ENCODE data around the gene CRB2.
"Not testable (repeated sequence)": the region's sequence is repeated elsewhere in the genome, so short reads cannot be mapped to it uniquely, and the experiment has no call there.

CRB2 gene

DNA sequence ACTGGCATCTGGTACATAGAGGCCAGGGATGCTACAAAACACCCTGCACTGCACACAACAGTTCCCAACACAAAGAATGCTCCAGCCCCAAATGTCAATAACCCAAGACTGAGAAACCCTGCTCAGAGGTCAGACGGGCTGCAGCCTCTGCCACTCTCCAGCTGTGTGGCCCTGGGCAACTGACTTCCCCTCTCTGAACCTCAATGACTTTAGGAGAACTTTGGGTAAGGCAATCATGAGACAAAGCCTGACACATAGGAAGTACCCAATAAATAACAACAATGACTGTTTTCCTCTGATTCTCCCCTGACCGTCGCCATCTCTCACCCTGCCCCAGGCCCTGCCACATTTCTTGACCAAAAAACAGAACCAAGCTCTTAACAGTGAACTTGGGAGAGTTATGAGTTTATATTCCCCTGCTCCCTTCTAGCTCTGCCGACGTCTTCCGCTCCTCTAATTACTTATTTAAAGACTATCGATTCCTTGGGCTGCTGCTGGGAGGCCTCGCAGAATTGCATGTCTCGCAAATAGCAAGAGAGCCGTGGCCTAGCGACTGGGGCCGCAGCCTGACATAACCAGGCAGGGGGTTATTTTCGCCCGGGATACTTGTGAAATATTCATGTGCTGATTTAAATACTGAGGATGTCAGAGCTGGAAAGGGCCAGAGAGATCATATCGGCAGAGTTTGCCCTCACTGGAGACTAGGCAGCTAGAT is 24.5 kb upstream of the CRB2 start:
- DNase-seq, result peak; percentile 46

DNA sequence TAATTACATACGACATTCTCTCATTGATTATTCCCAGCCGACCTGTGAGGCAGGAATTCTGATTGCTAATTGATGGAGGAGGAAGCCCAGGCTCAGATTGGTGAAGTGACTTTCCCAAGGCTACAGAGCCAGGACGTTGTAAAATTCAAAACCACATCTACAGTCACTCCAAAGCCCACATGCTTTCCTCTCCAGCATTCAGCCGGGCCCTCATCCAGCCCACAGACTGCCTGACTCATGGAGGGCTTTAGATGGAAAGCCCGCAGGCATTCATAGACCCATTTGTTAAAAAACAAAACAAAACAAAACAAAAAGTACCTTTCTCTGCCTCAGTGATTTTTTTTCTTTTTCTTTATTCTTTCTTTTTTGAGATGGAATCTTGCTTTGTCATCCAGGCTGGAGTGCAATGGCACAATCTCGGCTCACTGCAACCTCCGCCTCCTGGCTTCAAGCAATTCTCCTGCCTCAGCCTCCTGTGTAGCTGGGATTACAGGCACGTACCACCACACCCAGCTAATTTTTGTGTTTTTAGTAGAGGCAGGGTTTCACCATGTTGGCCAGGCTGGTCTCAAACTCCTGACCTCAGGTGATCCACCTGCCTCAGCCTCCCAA is 22.8 kb upstream of the CRB2 start:
- not testable (repeated sequence) for DNase-seq

DNA sequence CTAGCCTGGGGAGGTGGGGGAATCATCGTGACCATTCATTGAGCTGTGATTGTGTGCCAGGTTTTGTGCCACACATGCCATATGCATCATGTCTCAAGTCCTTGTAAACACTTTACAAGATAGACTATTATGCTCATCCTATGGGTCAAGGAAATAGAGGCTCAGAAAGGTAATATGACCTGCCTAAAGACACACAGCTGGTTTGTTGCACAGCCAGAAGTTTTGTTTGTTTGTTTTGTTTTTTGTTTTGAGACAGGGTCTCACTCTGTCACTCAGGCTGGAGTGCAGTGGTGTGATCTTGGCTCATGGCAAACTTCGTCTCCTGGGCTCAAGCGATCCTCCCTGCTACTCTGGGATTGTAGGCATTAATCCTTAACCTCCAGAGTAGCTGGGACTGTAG is 21.4 kb upstream of the CRB2 start:
- no peak for DNase-seq

DNA sequence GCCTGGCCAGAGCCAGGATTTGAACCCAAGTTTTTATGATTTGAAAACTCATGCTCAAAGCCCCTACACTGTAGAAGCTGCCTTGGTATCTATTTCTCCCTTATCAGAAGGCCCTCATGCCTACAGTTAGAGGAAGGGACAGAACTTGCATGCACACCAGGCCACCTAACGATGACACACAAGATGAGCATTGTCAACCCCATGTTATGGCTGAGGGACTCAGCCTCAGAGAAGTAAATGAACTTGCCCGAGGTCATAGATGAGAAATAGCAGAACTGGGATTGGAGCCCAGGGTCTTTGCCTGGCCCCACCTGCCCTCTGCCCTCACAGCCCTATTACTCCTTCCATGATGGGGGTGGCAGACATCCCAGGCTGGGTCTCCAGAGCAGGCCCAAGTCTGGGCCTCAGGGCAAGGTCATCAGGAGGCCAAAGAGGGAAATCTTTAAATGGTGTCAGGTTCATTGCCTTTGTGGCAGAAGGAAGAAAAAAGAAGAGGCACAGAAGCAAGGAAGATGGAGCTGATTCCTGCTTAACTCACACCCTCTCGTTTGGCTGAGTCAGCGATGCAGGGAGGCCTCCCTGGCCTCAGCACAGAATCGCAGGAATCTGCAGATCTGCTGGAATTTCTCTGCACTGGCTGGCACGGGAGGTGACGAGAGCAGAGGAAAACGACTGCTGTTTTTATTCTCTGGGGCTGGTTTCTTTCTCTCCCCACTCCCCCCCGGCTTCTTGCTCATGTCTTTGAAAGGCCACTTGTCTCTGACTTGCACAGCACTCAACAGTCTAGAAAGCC is 20.6 kb upstream of the CRB2 start:
- DNase-seq, result peak; percentile 81

DNA sequence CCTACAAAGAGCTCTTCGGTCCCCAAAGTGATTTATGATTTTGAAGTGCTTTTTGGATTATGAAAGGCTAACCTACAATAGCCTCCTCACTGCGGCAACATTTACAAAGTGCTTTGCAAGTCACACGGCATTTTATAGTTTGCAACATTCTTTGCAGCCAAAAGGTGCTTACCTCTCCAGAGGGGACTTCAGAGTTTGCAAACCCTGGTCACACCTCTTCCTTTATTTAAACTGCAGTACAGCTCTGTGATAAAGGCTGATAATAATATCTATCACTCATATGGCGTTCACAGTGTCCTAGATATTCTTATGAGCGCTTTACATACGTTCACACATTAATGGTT is 20.0 kb upstream of the CRB2 start:
- DNase-seq, result no peak

DNA sequence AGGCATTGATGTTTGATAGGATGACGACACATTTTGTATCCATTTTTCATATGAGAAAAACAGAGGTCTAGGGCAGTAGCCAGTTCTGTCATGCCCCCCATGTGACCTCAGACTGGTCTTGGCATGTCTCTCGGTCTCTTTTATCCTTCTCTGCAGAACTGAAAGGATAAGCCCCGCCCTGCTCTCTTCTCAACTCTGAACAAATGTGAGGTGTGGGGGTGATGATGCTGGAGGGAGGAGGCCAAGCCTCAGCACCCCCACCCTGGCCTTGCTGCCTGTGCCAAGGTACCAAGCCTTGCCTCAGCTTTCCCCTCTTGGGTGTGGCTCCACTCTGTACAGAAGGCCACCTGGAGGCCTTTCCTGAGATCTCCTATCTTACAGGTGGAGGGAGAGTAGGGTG is 19.5 kb upstream of the CRB2 start:
- DNase-seq, result no peak

DNA sequence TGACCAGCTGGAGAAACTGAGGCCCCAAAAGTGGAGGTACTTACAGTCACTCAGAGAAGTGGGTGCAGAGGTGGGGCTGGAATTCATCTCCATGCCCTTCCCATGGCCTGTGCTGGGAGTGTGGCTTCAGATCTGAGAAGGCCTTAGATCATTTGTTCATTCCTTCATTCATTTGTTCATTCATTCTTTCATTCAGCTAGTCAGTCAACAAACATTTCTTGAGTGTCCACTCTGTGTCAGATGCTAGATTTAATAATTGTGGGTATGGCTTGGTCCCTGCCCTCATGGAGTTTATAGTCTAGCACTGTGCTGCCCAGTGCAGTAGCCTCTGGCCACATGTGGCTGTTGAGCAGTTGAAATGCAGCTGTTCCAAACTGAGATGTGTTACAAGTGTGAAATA is 19.0 kb upstream of the CRB2 start:
- DNase-seq, result no peak

DNA sequence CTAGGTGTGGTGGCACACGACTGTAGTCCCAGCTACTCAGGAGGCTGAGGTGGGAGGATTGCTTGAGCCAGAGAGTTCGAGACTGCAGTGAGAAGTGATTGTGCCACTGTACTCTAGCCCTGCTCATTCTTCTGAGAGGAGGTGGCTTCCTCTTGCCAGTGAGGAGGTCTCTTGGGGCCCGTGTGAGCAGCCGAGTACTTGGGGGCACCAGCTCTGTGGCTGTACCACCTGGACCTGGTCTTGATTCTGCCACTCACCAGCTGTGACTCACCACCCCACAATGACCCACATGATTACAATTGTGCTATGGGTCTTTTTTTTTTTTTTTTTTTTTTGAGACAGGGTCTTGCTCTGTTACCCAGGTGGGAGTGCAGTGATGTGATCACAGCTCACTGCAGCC is 18.0 kb upstream of the CRB2 start:
- DNase-seq, result no peak

DNA sequence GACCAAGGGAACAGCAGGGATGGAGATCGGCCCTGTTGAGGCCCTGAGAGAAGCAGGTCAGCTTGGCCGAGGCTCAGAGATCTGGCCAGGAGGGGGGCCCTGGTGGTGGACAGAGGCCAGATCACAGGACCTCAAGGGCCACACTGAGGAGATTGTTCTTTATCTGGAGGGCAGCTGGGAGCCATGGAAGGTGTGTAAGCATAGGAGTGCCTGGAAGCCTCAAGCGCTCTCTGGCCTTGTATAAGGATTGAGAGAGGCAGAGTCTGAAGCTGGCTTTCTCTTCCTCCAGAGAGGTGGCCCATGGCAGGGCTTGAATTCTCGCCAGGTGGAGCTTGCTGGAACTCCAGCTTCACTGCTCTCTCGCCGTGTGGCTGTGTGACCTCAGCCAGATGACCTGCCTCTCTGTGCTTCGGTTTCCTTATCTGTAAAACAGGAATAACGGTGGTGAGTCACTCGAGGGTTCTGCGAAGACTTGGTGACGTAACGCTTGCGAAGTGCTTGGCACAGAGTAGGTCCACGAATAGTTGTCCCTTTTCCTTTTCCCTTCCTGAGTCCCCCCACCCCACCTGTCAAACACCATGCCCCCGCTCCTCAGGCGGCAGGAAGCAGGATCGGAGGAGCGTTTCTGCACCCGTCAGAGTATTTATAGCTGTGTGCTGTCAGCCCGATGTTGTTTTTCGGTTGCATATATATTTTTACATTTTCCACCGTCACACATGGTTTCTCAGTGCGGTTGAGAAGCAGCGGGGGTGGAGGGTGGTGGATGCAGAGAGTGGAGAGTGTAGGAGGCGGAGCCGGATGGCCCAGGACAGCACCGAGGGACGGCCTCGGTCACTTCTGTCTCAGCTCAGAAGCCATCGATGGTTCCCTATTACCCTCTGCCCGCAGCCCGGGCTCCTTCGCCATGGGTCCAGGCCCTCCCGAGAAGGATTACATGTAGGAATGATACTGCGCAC is 17.0 kb upstream of the CRB2 start:
- DNase-seq, result no peak

DNA sequence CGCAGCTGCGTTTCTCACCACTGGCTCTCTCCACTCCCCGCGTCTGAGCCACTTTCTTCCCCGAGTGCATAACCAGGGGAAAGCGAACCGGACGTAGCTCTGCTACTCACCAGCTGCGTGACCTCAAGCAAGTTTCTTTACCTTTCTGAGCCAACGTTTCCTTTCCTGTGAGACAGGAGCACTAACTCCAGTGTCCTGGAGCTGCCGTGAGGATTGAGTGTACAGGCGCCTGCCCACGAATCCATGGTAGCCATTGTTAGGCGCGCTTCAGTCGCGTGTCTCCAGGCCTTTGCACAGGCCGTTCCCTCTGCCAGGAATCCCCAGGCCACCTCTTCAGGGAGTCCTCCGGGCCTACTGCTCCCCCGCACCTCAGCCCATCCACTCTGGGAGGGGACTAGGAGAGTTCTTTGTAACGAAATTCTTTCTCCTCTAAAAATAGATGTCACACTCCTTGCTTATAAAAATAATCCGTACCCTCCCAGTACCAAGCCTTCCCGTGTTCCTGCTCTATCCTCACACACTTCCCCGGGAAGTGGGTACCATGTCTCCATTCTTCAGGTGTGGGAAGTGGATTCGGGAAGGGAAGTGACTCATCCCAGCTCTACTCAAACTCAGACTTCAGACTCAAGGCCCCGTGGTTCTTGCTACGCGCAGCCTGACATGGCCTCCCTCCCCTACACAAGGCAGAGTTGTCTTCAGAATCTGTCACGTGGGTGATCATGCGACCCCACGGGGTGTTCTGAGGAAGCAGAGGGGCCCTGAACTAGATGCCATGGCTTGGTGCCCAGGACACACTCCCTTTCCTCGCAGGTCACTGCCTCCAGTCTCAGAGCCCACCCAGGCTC is 16.1 kb upstream of the CRB2 start:
- no peak for DNase-seq

DNA sequence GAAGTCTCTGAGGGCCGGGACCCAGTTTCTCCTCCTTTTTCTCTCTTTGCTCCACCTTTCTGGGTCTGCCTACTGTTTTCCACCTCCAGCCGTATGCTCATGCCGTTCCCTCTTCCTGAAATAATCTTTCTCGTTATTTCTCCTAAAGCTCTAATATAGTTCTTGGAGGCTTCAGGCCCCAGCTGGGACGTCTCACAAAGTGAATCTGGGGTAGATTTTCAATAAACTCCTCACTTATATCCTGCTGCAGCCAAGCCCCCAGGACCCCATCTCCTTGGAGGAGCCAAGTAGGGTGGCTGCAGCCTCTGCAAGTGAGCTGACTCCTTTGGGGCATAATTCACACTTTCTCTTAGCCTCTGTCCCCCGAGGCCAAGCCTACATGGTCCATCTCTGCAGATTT is 14.2 kb upstream of the CRB2 start:
- DNase-seq, result no peak

DNA sequence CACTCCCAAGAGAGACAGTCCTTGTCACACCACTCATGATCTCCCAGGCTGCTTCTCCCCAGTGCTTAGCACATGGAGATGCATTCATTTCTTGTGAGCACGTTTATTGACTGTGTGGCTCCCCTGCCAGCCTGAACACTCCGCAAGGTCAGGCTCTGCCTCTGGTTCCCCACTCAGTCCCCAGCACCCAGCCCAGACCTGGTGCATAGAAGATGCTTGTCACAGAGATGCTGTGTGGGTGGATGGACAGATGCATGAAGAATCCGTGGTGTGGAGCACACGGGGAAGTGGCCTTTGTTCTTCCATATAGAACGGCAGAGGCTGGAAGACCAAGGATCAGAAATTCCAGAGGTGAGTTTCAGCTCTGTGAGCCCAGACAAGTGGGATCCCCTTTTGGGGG is 13.8 kb upstream of the CRB2 start:
- no peak for DNase-seq

DNA sequence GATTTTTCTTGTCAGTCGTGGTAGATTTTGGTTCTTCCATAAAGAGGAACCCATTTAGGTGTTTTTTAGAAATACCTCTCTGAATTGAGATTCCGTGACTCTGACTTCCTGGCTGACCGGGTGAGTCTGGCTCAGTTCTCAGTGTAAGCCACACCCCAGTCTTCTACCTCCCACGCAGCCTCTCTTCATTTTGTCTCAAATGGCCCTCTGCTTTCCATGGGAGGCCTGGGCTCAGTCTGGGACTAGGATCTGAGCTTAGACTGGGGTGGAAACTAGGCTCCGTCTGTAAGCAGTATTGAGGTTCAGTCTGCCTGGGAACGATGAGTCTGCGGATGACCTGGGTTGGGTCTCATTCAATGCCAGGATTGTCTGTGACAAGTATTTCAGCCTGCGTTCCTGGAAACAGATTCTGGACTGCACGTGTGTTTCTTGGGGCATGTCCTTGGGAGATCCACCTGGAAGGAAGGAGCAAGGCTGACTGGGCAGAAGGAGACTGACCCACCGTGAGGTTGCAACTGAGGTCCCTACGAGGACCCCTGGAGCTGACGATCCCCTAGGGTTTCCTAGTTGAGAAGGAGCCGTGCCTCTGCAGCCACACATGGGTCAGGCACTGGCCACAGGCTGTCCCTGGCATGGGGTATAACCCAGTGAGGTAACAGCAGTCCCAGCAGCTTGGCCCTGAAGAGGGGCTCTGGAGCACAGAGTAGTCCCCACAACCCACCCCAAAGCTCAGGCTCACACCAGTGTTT is 12.4 kb upstream of the CRB2 start:
- no peak for DNase-seq

DNA sequence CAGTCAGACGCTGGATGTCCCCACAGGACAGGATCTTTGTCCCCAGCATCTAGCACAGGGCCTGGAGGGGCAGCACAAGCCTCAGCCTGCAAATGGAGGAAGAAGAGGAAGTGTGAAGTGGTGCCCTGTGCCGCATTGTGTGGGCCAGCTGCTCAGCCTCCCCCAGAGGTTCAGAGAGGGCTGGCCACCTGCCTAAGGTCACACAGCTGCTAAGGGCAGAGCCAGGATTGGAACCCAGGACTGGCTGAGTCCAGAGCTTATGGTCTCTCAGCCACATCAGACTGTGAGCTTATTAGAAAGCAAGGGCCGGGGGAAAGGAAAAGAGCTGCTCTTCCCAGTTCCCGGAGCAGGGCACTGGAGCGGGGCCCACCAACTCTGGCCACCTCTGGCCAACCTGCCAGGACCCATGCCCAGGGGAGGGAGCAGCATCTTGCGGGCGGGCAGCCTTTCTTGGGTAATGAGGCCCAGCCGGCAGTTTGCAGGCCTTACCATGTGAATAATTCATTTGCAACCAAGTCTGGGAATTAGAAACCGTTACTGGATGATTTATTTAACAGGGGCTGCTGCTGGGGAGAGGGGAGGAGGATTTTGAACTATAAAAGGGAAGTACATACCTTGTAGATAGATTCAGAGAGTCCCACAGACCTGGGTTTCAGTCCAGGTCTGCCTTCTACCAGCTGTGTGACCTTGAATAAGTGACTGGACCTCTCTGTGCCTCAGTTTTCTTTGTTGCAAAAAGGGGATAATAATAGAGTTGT is 11.6 kb upstream of the CRB2 start:
- DNase-seq, result no peak

DNA sequence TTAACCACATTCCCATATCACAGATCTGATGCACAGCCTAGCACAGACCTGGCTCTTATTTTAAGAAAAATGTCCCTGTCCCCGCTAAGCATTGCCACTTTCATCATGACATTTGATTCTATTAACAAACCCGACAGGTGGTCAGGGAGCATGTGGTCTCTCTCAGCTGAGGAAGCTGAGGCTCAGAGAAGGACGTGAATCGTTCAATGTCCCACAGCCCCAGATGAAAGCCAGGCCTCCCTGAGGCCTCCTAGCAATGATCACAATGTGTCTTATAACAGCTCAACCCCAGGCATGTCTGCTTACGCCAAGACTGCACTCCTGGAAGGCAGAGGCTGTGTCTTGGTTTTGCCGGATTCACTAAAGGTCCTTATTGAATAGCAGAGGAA is 10.4 kb upstream of the CRB2 start:
- no peak for DNase-seq

DNA sequence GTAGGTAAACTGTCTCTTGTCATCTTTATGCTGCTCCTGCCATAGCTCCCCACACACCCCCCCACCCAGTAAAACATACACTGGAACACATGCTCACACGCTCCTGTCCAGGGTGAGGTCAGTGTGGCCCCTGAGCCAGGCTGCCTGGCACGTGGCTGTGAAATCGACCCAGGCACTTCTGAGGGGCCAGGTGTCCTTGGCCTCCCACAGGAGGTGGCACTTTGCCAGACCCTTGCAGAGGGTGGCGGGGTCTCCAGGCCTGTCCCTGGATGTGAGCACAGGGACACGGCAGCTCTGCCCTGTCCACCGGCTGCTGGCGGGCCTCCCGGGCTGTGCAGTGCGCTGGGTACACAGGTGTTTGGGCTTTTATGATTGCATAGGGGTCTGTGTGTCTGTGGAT is 10.0 kb upstream of the CRB2 start:
- DNase-seq, result no peak

DNA sequence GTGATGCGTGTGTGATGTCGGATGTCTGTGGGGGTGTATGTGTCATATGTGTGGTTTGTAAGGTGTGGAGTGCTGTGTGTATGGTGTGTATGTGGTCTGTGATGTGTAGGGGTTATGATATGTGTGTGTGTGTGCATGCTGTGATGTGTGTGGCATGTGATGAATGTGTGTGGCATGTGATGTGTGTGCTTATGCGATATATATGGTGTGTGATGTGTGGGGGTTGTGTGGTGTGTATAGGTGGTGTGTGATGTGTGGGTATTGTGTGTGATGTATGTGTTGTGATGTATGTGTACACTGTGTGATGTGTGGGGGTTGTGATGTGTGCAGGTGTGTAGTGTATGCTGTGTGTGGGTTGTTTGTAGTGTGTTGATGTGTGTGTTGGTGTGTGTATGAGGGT is 9.2 kb upstream of the CRB2 start:
- no peak for DNase-seq

DNA sequence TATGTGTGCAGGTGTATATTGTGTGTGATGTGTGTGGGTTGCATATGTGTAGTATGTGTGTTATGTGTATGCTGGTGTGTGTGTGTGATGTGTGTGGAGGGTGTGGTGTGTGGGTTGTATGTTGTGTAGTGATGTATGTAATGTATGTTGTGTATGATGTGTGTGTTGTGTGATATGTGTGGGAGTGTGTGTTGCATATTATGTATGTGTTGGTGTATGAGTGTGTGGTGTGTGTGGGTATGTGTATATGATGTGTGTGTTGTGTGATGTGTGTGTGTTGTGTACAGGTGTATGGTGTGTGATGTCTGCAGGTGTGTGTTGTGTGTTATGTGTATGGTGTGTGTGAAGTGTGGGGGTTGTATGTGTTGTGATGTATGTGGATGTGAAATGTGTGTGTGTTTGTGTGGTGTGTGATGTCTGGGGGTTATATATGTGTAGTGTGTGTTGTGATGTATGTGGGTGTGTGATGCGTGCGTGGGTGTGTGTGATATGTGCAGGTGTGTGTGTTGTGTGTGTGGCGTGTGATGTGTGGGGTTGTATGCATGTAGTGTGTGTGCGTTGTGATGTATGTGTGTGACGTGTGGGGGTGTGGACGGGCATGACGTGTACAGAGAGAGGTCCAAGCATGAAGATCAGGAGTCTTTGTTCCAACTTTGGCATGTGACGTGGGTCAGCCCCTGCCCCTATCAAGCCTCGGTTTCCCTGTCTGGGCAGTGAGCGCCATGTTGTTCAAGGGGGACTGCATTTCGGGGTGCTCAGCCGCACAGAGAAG is 8.5 kb upstream of the CRB2 start:
- no peak for DNase-seq

DNA sequence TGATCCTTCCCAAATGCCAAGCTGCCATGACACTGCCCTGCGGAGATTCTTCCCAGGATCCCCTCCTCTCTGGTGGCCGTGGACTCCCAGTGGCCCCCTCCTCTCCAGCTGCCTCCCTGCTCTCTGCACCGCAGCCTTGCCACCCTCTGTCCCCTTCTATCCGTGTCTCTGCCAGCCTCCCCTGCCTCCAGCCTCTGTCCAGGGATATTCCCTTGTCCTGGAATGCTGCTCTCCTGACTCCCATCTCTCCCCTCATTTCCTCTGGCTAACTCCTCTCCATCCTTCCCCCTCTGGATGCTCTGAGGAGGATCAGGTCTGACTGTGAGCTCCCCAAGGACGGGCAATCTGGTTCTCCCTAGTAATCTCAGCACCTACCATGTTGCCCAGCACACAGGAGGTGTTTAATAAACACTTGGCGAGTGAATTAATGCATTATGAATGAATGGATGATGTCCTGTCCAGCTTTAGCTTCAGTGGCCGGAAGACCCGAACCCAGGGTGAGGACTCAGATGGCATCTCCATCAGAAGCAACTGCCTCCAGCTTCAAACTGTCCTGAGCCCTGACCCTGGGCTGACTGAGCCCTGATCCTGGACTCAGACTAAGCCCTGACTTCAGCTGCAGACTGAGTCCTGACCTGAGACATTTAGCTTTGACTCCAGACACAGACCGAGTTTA is 7.5 kb upstream of the CRB2 start:
- DNase-seq, result no peak
